Neural cell (in vitro differentiated cells): ENCODE results near the gene SMIM22. TPM values are rescaled to one million over a fixed set of nuclear protein-coding genes. Genes with fewer than 3 reads are reported as not detected.

Experiments
- H2AFZ ChIP-seq: fragments of 200-600, 300-800 bp; sonication (generic), shearing (Covaris generic); 2 replicates; pipeline ENCODE4 v1.6.0; 2014; ENCODE audit warnings: low read depth, mild to moderate bottlenecking, antibody characterized with exemption, low read length, moderate library complexity
- H3F3A ChIP-seq: fragments of 200-600 bp; shearing (Covaris generic); 2 replicates; pipeline ENCODE4 v1.6.1; 2016; ENCODE audit warnings: mild to moderate bottlenecking, moderate library complexity, mixed read lengths, antibody characterized with exemption, low read length; ENCODE audit not compliant: insufficient read depth, poor library complexity, severe bottlenecking
- H3K27ac ChIP-seq: fragments of 200-600, 300-800 bp; sonication (generic), shearing (Covaris generic); 2 replicates; pipeline ENCODE4 v1.5.1; 2014; ENCODE audit warnings: mild to moderate bottlenecking, low read length, moderate library complexity
- H3K27me3 ChIP-seq: fragments of 300-800, 200-600 bp; sonication (generic), shearing (Covaris generic); 2 replicates; pipeline ENCODE4 v1.6.0; 2014; ENCODE audit warnings: mild to moderate bottlenecking, low read depth, low read length, moderate library complexity; ENCODE audit not compliant: insufficient read depth
- H3K36me3 ChIP-seq: fragments of 300-800, 200-600 bp; sonication (generic), shearing (Covaris generic); 2 replicates; pipeline ENCODE4 v1.5.1; 2014; ENCODE audit warnings: mild to moderate bottlenecking, antibody characterized with exemption, low read length, moderate library complexity; ENCODE audit not compliant: insufficient read depth
- H3K4me2 ChIP-seq: fragments of 300-800, 200-600 bp; sonication (generic), shearing (Covaris generic); 2 replicates; pipeline ENCODE4 v1.6.0; 2014; ENCODE audit warnings: mild to moderate bottlenecking, low read length
- H3K4me3 ChIP-seq: fragments of 300-800, 200-600 bp; sonication (generic), shearing (Covaris generic); 2 replicates; pipeline ENCODE4 v1.5.1; 2014; ENCODE audit warnings: mild to moderate bottlenecking, low read length, moderate library complexity
- H3K79me2 ChIP-seq: fragments of 200-600 bp; shearing (Covaris generic); replicated peaks from 2 replicates; pipeline ENCODE4 v1.6.0; 2014; ENCODE audit warnings: mild to moderate bottlenecking, low read length, moderate library complexity; ENCODE audit not compliant: insufficient read depth
- H3K9ac ChIP-seq: fragments of 300-800, 200-600 bp; sonication (generic), shearing (Covaris generic); 2 replicates; pipeline ENCODE4 v1.6.1; 2016; ENCODE audit warnings: mild to moderate bottlenecking, low read length, mixed read lengths
- H3K9me2 ChIP-seq: fragments of 200-600 bp; shearing (Covaris generic); 2 replicates; pipeline ENCODE4 v1.6.1; 2016; ENCODE audit warnings: mild to moderate bottlenecking, low read length, mixed read lengths; ENCODE audit not compliant: insufficient read depth
- H3K9me3 ChIP-seq: fragments of 200-600, 300-800 bp; sonication (generic), shearing (Covaris generic); 2 replicates; pipeline ENCODE4 v1.6.1; 2016; ENCODE audit warnings: mild to moderate bottlenecking, mixed run types, low read length, moderate library complexity, mixed read lengths
- H4K20me1 ChIP-seq: fragments of 200-600 bp; shearing (Covaris generic); 2 replicates; pipeline ENCODE4 v1.6.1; 2016; ENCODE audit warnings: mild to moderate bottlenecking, mixed run types; ENCODE audit not compliant: insufficient read depth
- EP300 ChIP-seq: fragments of 450-650 bp; conservative IDR thresholded peaks from 2 replicates; pipeline ENCODE4 v1.6.1; 2014; ENCODE audit warnings: antibody characterized with exemption, mild to moderate bottlenecking, moderate library complexity; ENCODE audit not compliant: poor library complexity, severe bottlenecking
- EZH2 ChIP-seq: fragments of 200-600, 300-800 bp; shearing (Covaris generic), sonication (generic); IDR thresholded peaks from 2 replicates; pipeline ENCODE4 v1.6.1; 2014; ENCODE audit warnings: antibody characterized with exemption, low read length, borderline replicate concordance, mild to moderate bottlenecking; ENCODE audit not compliant: insufficient read depth, poor library complexity, severe bottlenecking
- MXI1 ChIP-seq: fragments of 450-650 bp; conservative IDR thresholded peaks from 2 replicates; pipeline ENCODE4 v1.6.1; 2014; ENCODE audit warnings: antibody characterized with exemption, mild to moderate bottlenecking; ENCODE audit not compliant: poor library complexity, severe bottlenecking
- POLR2AphosphoS5 ChIP-seq: IDR thresholded peaks from 2 replicates; pipeline ENCODE4 v1.6.1; 2012
- RAD21 ChIP-seq: fragments of 450-650 bp; conservative IDR thresholded peaks from 2 replicates; pipeline ENCODE4 v1.6.1; 2014; ENCODE audit warnings: antibody characterized with exemption, mild to moderate bottlenecking, moderate library complexity
- SMC3 ChIP-seq: fragments of 450-650 bp; conservative IDR thresholded peaks from 2 replicates; pipeline ENCODE4 v1.6.1; 2014; ENCODE audit warnings: antibody characterized with exemption, mild to moderate bottlenecking, moderate library complexity; ENCODE audit not compliant: poor library complexity
- TAF1 ChIP-seq: IDR thresholded peaks from 2 replicates; pipeline ENCODE4 v1.6.1; 2012; ENCODE audit warnings: low read depth
- polyA plus RNA-seq: library from polyadenylated mRNA; depleted of rRNA; stranded (reverse); fragments of >200 nt; gene quantifications from 2 replicates; pipeline ENCODE4 v1.2.3, GENCODE V29; 2014
- TF ChIP-seq, protein P1 (sequence below): IDR thresholded peaks from 2 replicates; pipeline ENCODE4 v1.6.1; 2012; ENCODE audit warnings: borderline replicate concordance
- TF ChIP-seq, protein P2 (sequence below): fragments of 450-650 bp; IDR thresholded peaks from 2 replicates; pipeline ENCODE4 v1.5.1; 2014; ENCODE audit warnings: antibody characterized with exemption, mild to moderate bottlenecking, moderate library complexity; ENCODE audit not compliant: poor library complexity, severe bottlenecking

Gene SMIM22
- polyA plus RNA-seq, 1 donor from 2014 or later, result not detected

DNA sequence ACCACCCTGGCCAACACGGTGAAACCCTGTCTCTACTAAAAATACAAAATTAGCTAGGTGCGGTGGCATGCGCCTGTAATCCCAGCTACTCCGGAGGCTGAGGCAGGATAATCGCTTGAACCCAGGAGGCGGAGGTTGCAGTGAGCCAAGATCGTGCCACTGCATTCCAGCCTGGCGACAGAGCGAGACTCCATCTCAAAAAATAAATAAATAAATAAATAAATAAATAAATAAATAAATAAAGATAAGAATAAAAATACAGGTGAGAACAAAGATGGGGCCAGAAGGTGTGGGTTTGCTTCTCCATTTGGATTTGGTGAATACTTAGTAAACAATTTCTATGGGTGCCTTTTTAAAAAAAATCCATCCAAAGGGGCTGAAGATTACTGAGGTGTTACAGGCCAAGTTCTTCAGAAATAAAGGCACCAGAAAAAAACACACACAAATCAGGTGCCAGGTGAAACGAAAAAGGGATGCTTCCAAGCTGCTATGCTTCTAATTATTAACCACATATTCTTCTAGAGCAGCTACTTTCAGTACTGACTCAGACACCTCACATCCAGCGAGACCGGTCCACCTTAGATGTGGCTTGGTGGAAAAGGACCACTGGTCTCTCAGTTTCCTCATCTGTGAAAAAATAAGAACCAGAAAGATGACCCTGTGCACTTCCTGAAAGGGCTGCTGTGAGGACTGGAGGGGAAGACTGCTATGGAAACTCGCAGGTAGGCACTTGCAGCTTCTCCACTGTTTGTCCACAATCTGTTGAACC, 42.7 kb downstream of the SMIM22 start:
- Histone ChIP-seq H3K9me3 (no peaks in the 10 kb centered on the region), H3K4me2 (no peak overlapping the region), H3K27ac (no peak overlapping the region), H2AFZ (no peak overlapping the region), H4K20me1 (no peaks in the 10 kb centered on the region), H3K9ac (no peak overlapping the region), H3K79me2 (no peaks in the 10 kb centered on the region), H3K36me3 (no peaks in the 10 kb centered on the region), H3F3A (no peaks in the 10 kb centered on the region), H3K4me3 (no peak overlapping the region), H3K9me2 (no peaks in the 10 kb centered on the region), H3K27me3 (no peaks in the 10 kb centered on the region)
- TF ChIP-seq RAD21 (no peak), POLR2AphosphoS5 (no peak), EP300 (no peak)
- TF ChIP-seq, protein P1, sequence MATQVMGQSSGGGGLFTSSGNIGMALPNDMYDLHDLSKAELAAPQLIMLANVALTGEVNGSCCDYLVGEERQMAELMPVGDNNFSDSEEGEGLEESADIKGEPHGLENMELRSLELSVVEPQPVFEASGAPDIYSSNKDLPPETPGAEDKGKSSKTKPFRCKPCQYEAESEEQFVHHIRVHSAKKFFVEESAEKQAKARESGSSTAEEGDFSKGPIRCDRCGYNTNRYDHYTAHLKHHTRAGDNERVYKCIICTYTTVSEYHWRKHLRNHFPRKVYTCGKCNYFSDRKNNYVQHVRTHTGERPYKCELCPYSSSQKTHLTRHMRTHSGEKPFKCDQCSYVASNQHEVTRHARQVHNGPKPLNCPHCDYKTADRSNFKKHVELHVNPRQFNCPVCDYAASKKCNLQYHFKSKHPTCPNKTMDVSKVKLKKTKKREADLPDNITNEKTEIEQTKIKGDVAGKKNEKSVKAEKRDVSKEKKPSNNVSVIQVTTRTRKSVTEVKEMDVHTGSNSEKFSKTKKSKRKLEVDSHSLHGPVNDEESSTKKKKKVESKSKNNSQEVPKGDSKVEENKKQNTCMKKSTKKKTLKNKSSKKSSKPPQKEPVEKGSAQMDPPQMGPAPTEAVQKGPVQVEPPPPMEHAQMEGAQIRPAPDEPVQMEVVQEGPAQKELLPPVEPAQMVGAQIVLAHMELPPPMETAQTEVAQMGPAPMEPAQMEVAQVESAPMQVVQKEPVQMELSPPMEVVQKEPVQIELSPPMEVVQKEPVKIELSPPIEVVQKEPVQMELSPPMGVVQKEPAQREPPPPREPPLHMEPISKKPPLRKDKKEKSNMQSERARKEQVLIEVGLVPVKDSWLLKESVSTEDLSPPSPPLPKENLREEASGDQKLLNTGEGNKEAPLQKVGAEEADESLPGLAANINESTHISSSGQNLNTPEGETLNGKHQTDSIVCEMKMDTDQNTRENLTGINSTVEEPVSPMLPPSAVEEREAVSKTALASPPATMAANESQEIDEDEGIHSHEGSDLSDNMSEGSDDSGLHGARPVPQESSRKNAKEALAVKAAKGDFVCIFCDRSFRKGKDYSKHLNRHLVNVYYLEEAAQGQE, result no peak

DNA sequence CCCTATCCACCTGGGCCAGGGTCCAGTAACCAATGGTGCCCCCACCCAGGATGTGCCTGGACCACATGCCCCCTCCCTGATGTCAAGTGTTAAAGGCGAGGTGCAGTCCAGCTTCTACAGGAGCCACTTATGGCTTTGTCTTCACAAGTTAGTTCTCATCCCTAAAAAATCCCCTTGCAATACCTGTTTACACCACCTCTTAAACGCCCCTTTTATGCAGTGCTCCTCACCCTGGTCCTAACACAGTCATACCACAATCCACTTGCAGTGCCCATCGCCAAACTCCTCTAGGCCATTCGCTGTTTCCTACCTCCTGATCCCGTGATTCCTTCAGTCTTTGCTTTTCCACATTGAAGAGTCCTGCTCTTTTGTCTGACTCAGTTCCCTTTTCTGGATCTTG, 44.8 kb downstream of the SMIM22 start:
- Histone ChIP-seq H3K27ac (no peak overlapping the region), H3K36me3 (no peaks in the 10 kb centered on the region), H3K9me2 (no peaks in the 10 kb centered on the region), H2AFZ (no peak overlapping the region), H3K4me3 (no peak overlapping the region), H3K9me3 (no peaks in the 10 kb centered on the region), H4K20me1 (no peaks in the 10 kb centered on the region), H3F3A (no peaks in the 10 kb centered on the region), H3K79me2 (peaks cover 5% of the 10 kb centered on the region), H3K9ac (no peak overlapping the region), H3K4me2 (no peak overlapping the region), H3K27me3 (no peaks in the 10 kb centered on the region)
- TF ChIP-seq EP300 (no peak), MXI1 (no peak), SMC3 (no peak), EZH2 (no peak)

DNA sequence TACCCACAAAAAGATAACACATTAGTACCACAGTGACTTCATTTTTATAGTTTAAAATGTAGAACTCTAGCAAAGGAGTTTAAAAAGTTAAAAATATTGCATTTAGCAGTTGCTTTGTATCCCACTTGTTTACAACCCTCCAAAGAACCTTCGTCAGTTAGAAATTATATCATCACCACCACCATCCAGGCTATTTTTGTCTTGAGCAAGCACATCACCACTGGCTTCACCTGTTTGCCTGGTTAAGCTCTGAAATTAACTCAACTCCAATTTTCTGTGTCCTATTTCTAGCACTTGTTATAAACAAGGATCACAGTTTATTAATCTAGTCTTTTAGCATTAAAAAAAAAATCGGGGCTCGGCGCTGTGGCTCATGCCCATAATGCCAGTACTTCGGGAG, 45.8 kb downstream of the SMIM22 start:
- Histone ChIP-seq H3K4me3 (no peak overlapping the region), H3K9ac (no peak overlapping the region), H3K9me2 (no peaks in the 10 kb centered on the region), H3K9me3 (no peaks in the 10 kb centered on the region), H3K27ac (no peak overlapping the region), H4K20me1 (no peaks in the 10 kb centered on the region), H2AFZ (no peak overlapping the region), H3K36me3 (no peaks in the 10 kb centered on the region), H3K79me2 (peaks cover 16% of the 10 kb centered on the region), H3F3A (no peaks in the 10 kb centered on the region), H3K27me3 (no peaks in the 10 kb centered on the region), H3K4me2 (no peak overlapping the region)
- TF ChIP-seq EP300 (no peak), POLR2AphosphoS5 (no peak), RAD21 (no peak), MXI1 (no peak), TAF1 (no peak), EZH2 (no peak), SMC3 (no peak)
- TF ChIP-seq, protein P1, result no peak
- TF ChIP-seq, protein P2, sequence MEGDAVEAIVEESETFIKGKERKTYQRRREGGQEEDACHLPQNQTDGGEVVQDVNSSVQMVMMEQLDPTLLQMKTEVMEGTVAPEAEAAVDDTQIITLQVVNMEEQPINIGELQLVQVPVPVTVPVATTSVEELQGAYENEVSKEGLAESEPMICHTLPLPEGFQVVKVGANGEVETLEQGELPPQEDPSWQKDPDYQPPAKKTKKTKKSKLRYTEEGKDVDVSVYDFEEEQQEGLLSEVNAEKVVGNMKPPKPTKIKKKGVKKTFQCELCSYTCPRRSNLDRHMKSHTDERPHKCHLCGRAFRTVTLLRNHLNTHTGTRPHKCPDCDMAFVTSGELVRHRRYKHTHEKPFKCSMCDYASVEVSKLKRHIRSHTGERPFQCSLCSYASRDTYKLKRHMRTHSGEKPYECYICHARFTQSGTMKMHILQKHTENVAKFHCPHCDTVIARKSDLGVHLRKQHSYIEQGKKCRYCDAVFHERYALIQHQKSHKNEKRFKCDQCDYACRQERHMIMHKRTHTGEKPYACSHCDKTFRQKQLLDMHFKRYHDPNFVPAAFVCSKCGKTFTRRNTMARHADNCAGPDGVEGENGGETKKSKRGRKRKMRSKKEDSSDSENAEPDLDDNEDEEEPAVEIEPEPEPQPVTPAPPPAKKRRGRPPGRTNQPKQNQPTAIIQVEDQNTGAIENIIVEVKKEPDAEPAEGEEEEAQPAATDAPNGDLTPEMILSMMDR, result no peak
